ENCODE results near the gene MICU1.

DNA sequence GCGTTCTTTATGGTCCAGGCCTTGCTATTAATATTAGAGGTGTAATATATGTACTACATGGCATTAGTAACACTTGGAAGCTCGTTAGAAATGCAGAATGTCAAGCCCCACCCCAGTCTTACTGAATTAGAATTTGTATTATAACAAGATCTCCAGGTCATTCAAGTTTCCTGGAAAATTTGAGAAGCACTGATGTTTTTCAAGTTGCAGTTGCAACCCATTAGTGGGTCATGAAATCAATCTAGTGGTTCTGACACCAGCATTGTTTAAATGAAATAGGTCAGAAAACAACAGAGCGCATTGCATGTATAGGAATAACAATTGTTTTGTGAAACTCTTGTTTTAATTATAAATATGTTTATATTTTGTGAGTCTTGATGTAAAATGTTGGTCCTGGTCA, 28.8 kb upstream of the MICU1 start:
- TF ChIP-seq, protein P1, sequence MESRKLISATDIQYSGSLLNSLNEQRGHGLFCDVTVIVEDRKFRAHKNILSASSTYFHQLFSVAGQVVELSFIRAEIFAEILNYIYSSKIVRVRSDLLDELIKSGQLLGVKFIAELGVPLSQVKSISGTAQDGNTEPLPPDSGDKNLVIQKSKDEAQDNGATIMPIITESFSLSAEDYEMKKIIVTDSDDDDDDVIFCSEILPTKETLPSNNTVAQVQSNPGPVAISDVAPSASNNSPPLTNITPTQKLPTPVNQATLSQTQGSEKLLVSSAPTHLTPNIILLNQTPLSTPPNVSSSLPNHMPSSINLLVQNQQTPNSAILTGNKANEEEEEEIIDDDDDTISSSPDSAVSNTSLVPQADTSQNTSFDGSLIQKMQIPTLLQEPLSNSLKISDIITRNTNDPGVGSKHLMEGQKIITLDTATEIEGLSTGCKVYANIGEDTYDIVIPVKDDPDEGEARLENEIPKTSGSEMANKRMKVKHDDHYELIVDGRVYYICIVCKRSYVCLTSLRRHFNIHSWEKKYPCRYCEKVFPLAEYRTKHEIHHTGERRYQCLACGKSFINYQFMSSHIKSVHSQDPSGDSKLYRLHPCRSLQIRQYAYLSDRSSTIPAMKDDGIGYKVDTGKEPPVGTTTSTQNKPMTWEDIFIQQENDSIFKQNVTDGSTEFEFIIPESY (IDR thresholded peaks at IDR 0.05; ENCODE audit: extremely low read depth, insufficient replicate concordance, low read length) = no peak
- TF ChIP-seq RAD21 (IDR thresholded peaks at IDR 0.05; ENCODE audit: low read depth) = no peak
- no peak for TF ChIP-seq POLR2AphosphoS5 (IDR thresholded peaks at IDR 0.05; ENCODE audit: low read depth, low read length)
- no peak for TF ChIP-seq JUND (IDR thresholded peaks at IDR 0.05)
- TF ChIP-seq, protein P2, sequence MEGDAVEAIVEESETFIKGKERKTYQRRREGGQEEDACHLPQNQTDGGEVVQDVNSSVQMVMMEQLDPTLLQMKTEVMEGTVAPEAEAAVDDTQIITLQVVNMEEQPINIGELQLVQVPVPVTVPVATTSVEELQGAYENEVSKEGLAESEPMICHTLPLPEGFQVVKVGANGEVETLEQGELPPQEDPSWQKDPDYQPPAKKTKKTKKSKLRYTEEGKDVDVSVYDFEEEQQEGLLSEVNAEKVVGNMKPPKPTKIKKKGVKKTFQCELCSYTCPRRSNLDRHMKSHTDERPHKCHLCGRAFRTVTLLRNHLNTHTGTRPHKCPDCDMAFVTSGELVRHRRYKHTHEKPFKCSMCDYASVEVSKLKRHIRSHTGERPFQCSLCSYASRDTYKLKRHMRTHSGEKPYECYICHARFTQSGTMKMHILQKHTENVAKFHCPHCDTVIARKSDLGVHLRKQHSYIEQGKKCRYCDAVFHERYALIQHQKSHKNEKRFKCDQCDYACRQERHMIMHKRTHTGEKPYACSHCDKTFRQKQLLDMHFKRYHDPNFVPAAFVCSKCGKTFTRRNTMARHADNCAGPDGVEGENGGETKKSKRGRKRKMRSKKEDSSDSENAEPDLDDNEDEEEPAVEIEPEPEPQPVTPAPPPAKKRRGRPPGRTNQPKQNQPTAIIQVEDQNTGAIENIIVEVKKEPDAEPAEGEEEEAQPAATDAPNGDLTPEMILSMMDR (IDR thresholded peaks at IDR 0.05 in 2 of 3, conservative IDR thresholded peaks at IDR 0.05 in 1 of 3; ENCODE audit: borderline replicate concordance in 1 of 3, insufficient read depth in 1 of 3, low read depth in 2 of 3, low read length in 2 of 3) = no peak
- TF ChIP-seq EZH2 (IDR thresholded peaks at IDR 0.05) = no peak
- no peak for TF ChIP-seq SIN3A (IDR thresholded peaks at IDR 0.05; ENCODE audit: low read depth)
- TF ChIP-seq ZNF274 (IDR thresholded peaks at IDR 0.05; ENCODE audit: low read depth, low read length) = no peak

Data from HCT116 (cell line).